Stomach (tissue), 9 donors: Measurements from ENCODE around the gene C14orf39. TPM values are rescaled to one million over a fixed set of nuclear protein-coding genes. Genes with fewer than 3 reads are reported as not detected.

Experiments used
- DNase-seq, 2 donors: peaks; one replicate each; pipeline versions ENCODE4 v3.0.0 to v3.0.0-alpha.2; 2013 to 2019
- H3K27ac ChIP-seq, 5 donors: fragments of 200-600 bp in 4 of 5; sonication (generic) in 4 of 5; one replicate each; pipeline ENCODE4 v1.5.1; 2013 to 2019; ENCODE audit warnings: mild to moderate bottlenecking in 1 of 5, moderate library complexity in 1 of 5
- H3K27me3 ChIP-seq, 3 donors: fragments of 200-600 bp; sonication (generic); one replicate each; pipeline ENCODE4 v1.5.1; 2017 to 2019; ENCODE audit warnings: mixed run types in 1 of 3
- H3K36me3 ChIP-seq, 4 donors: fragments of 200-600 bp; sonication (generic); 1 replicate in 3 of 4; 2 replicates in 1 of 4; pipeline ENCODE4 v1.5.1; 2016 to 2019
- H3K4me1 ChIP-seq, 4 donors: fragments of 200-600 bp; sonication (generic); one replicate each; pipeline ENCODE4 v1.5.1; 2016 to 2019
- H3K4me3 ChIP-seq, 4 donors: fragments of 200-600 bp; sonication (generic) in 3 of 4; one replicate each; pipeline ENCODE4 v1.5.1; 2016 to 2019; ENCODE audit warnings: mild to moderate bottlenecking in 1 of 4
- H3K9me3 ChIP-seq, 4 donors: fragments of 200-600 bp; sonication (generic); one replicate each; pipeline ENCODE4 v1.5.1; 2016 to 2019
- EP300 ChIP-seq: sonication (generic); formaldehyde crosslinking; IDR thresholded peaks from one replicate; pipeline ENCODE4 v1.6.1; 2017; ENCODE audit warnings: antibody characterized with exemption
- POLR2A ChIP-seq, 4 donors: fragments of 450-650 bp; IDR thresholded peaks; one replicate each; pipeline ENCODE4 v1.6.1; 2016; ENCODE audit warnings: antibody characterized with exemption in 4 of 4, control low read depth in 2 of 4, mild to moderate bottlenecking in 1 of 4, moderate library complexity in 1 of 4
- POLR2AphosphoS5 ChIP-seq, 3 donors: sonication (generic); formaldehyde crosslinking; IDR thresholded peaks; one replicate each; pipeline ENCODE4 v1.6.1; 2016; ENCODE audit warnings: antibody characterized with exemption in 3 of 3
- WGBS, 5 donors: extraction: QIAGEN DNeasy Blood & Tissue Kit in 3 of 5; methylation state at CpG; one replicate each; pipeline versions ENCODE4 v1.1.5 to v1.1.7; 2013 to 2018; 5-methylcytosine and 5-hydroxymethylcytosine counted together
- intact Hi-C: fragments of 100-400 bp; cut with DNase I; formaldehyde crosslinking; loops from one replicate; pipeline ENCODE4 v1.15.1; 2023; ENCODE audit warnings: low total_unique reads
- polyA plus RNA-seq, 3 donors: library from polyadenylated mRNA; stranded (reverse); fragments of 200-250 nt; gene quantifications; one replicate each; pipeline ENCODE4 v1.2.3, GENCODE V29; 2013
- total RNA-seq, 5 donors: library from RNA; depleted of rRNA; stranded (reverse); fragments of >200 nt; gene quantifications; one replicate each; pipeline versions ENCODE4 v1.1.0 to v1.2.3, GENCODE V29; 2014 to 2016
- TF ChIP-seq, protein P1 (sequence below), 7 experiments: fragments of 450-650 bp in 4 of 7; fragments of 200-600 bp in 3 of 7; sonication (generic) in 3 of 7; IDR thresholded peaks; one replicate each; pipeline ENCODE4 v1.5.1; 2016 to 2019; ENCODE audit warnings: antibody characterized with exemption in 7 of 7, control low read depth in 2 of 7, mild to moderate bottlenecking in 1 of 7
- donor health status: healthy with polysubstance abuse.
- donor health status: Bipolar disorder and iron deficiency.
- donor health status: healthy.

C14orf39 gene
- total and polyA plus RNA-seq, 8 donors: 0.55 TPM; not detected in 7

- peak within 1 kb of the TSS in 1 of 4 donors; percentile 3 for H3K4me3 ChIP-seq
- DNase-seq: peak in 1 of 2 donors; percentile 63
- intact Hi-C loops: no loop called here
- TF ChIP-seq EP300: no peak
- TF ChIP-seq, protein P1, sequence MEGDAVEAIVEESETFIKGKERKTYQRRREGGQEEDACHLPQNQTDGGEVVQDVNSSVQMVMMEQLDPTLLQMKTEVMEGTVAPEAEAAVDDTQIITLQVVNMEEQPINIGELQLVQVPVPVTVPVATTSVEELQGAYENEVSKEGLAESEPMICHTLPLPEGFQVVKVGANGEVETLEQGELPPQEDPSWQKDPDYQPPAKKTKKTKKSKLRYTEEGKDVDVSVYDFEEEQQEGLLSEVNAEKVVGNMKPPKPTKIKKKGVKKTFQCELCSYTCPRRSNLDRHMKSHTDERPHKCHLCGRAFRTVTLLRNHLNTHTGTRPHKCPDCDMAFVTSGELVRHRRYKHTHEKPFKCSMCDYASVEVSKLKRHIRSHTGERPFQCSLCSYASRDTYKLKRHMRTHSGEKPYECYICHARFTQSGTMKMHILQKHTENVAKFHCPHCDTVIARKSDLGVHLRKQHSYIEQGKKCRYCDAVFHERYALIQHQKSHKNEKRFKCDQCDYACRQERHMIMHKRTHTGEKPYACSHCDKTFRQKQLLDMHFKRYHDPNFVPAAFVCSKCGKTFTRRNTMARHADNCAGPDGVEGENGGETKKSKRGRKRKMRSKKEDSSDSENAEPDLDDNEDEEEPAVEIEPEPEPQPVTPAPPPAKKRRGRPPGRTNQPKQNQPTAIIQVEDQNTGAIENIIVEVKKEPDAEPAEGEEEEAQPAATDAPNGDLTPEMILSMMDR (IDR thresholded peaks at IDR 0.05): no peak
- no peak for TF ChIP-seq POLR2AphosphoS5 (IDR thresholded peaks at IDR 0.05)
- TF ChIP-seq POLR2A (IDR thresholded peaks at IDR 0.05): no peak
- peaks cover 56 to 100% (median 96%) of the 10 kb centered on the region in 3 donors for H3K27me3 ChIP-seq
- 2 to 5% (median 3%) methylated on average over 16 to 55 of the region's 55 CpGs for WGBS, 5 donors
- H3K36me3 ChIP-seq: no peaks in the 10 kb centered on the region
- H3K9me3 ChIP-seq: peaks cover 0 to 24% (median 0%) of the 10 kb centered on the region in 4 donors
- peaks cover 22 to 49% (median 32%) of the 10 kb centered on the region in 4 donors for H3K4me1 ChIP-seq
- H3K27ac ChIP-seq: no peak within 1 kb of the TSS
These were observed 23.0 kb upstream of the C14orf39 start, which contains the start of gene SIX6 for GRCh38 chr14:60508707-60509437. Gene SIX6, plus strand, starts transcription at chr14:60509146. Its CDS starts 253 bp downstream, at chr14:60509399.

DNA sequence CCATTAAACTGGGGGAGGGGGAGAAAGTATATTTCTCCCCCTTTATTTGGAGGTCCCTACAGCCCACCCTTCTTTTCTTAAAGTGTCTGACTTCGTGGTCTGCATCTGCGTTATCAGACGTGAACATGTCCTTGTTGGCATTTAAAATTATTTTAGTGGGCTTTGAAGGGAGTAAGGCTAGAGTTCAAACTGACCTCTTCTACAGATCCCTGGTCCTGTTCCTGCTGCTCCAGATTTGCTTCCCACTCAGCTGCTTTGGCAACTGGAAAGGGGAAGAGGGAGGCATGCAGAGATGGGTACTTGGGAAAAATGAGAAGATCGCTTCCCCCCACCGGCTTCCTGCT lies 22.5 kb upstream of the C14orf39 start:
- DNase-seq: no peak
- peaks cover 22 to 49% (median 32%) of the 10 kb centered on the region in 4 donors for H3K4me1 ChIP-seq
- 2 to 11% (median 8%) methylated on average over 5 of the region's 5 CpGs for WGBS, 5 donors
- no peak overlapping the region for H3K4me3 ChIP-seq
- H3K36me3 ChIP-seq: no peaks in the 10 kb centered on the region
- intact Hi-C loops: no loop called here
- no peak for TF ChIP-seq POLR2AphosphoS5 (IDR thresholded peaks at IDR 0.05)
- no peak overlapping the region for H3K27ac ChIP-seq
- H3K9me3 ChIP-seq: peaks cover 0 to 24% (median 0%) of the 10 kb centered on the region in 4 donors
- H3K27me3 ChIP-seq: peaks cover 56 to 100% (median 95%) of the 10 kb centered on the region in 3 donors

DNA sequence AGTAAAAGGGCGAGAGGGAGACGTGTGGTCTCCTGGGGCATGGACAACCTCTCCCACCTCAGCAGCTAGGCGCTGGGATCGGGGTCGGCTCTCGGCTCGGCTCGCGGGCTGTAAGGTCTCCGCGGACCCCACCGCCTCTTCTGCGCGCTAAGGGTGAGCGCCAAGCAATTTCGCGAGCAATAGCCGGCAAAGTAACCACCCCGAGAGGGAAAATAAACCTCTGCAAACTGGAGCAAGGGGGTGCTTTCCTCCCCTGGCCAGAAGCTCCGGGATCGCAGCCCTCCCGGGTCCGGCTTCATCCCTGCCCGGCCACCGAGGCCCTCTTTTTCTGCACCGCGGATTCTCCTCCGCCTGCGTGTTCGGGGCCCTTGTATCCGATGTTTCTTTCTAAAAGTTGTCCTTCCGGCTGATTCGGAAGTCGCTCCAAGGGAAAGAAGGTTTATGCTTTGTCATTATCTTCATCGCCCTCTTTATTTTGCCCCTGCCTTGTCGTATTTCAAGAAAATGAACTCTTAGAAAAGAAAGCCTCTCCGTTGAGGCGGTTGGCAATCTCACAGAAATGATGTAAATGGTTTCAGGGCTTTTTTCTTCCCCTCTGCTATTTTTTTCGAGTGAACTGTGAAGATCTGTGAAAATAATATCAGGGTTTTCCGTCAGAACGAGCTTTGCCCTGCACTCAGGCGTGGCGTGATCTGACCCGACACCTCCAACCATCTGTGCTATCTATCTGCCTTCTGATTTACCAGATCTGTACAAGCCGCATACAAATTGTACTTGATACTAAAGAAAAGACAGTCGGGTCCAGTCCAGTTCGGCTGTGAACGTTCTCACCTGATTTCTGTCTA lies 21.3 kb upstream of the C14orf39 start:
- H3K27ac ChIP-seq: no peak overlapping the region
- 5 to 13% (median 9%) methylated on average over 31 to 48 of the region's 48 CpGs for WGBS, 5 donors
- peaks cover 56 to 99% (median 88%) of the 10 kb centered on the region in 3 donors for H3K27me3 ChIP-seq
- intact Hi-C loops: no loop called here
- H3K36me3 ChIP-seq: no peaks in the 10 kb centered on the region
- no peak for DNase-seq
- TF ChIP-seq POLR2AphosphoS5 (IDR thresholded peaks at IDR 0.05): no peak
- TF ChIP-seq EP300: no peak
- TF ChIP-seq, protein P1 (IDR thresholded peaks at IDR 0.05): no peak
- no peak for TF ChIP-seq POLR2A (IDR thresholded peaks at IDR 0.05)
- peaks cover 22 to 49% (median 32%) of the 10 kb centered on the region in 4 donors for H3K4me1 ChIP-seq
- no peak overlapping the region for H3K4me3 ChIP-seq
- peaks cover 0 to 24% (median 0%) of the 10 kb centered on the region in 4 donors for H3K9me3 ChIP-seq

- TF ChIP-seq POLR2AphosphoS5 (IDR thresholded peaks at IDR 0.05) (no peak), EP300 (no peak), POLR2A (IDR thresholded peaks at IDR 0.05) (no peak)
- TF ChIP-seq, protein P1 (IDR thresholded peaks at IDR 0.05): no peak
- no peak overlapping the region for H3K4me3 ChIP-seq
- H3K27ac ChIP-seq: no peak overlapping the region
- no peak for DNase-seq
- no peaks in the 10 kb centered on the region for H3K36me3 ChIP-seq
- peaks cover 22 to 48% (median 31%) of the 10 kb centered on the region in 4 donors for H3K4me1 ChIP-seq
- 7 to 12% (median 9%) methylated on average over 17 of the region's 17 CpGs for WGBS, 5 donors
- peaks cover 50 to 99% (median 81%) of the 10 kb centered on the region in 3 donors for H3K27me3 ChIP-seq
- peaks cover 0 to 24% (median 0%) of the 10 kb centered on the region in 4 donors for H3K9me3 ChIP-seq
- intact Hi-C loops: no loop called here
These were observed 20.7 kb upstream of the C14orf39 start for GRCh38 chr14:60506462-60506984.
